Activated CD4-positive, CD25-positive, alpha-beta regulatory T cell treated with anti-CD3 and anti-CD28 coated beads, Interleukin-2, amount 50 U/mL, for 72 hours (primary cell): ENCODE results near the gene CEMIP.

Source experiments
- DNase-seq: peaks from one replicate; pipeline ENCODE4 v3.0.0; 2021

CEMIP gene, protein sequence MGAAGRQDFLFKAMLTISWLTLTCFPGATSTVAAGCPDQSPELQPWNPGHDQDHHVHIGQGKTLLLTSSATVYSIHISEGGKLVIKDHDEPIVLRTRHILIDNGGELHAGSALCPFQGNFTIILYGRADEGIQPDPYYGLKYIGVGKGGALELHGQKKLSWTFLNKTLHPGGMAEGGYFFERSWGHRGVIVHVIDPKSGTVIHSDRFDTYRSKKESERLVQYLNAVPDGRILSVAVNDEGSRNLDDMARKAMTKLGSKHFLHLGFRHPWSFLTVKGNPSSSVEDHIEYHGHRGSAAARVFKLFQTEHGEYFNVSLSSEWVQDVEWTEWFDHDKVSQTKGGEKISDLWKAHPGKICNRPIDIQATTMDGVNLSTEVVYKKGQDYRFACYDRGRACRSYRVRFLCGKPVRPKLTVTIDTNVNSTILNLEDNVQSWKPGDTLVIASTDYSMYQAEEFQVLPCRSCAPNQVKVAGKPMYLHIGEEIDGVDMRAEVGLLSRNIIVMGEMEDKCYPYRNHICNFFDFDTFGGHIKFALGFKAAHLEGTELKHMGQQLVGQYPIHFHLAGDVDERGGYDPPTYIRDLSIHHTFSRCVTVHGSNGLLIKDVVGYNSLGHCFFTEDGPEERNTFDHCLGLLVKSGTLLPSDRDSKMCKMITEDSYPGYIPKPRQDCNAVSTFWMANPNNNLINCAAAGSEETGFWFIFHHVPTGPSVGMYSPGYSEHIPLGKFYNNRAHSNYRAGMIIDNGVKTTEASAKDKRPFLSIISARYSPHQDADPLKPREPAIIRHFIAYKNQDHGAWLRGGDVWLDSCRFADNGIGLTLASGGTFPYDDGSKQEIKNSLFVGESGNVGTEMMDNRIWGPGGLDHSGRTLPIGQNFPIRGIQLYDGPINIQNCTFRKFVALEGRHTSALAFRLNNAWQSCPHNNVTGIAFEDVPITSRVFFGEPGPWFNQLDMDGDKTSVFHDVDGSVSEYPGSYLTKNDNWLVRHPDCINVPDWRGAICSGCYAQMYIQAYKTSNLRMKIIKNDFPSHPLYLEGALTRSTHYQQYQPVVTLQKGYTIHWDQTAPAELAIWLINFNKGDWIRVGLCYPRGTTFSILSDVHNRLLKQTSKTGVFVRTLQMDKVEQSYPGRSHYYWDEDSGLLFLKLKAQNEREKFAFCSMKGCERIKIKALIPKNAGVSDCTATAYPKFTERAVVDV (N-terminal part only)

DNA sequence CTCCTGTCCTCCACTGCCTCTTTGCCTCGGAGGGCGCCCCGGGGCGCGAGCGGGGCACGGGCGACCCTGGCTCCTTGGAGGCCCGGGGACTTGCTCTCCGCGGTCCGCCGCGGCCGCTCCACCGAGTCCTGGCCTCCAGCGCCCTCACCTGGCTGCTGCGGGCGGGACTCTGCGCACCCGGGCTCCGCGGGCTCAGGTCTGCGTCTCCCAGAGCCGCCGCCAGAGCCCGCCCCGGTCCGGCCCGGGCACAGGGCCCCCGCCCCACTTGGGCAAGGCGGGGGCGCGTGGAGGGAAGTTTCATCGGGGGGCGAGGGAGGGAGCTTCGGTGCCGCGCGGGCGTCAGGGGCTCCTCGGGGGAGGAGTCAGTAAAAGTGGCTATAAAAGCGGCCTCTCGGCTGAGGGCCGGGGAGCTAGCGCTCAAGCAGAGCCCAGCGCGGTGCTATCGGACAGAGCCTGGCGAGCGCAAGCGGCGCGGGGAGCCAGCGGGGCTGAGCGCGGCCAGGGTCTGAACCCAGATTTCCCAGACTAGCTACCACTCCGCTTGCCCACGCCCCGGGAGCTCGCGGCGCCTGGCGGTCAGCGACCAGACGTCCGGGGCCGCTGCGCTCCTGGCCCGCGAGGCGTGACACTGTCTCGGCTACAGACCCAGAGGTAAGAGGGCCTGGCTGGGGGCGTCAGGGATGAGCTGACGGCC, at the start of gene CEMIP:
Gene CEMIP (plus strand): TSS at position 407 of the 694 bp plus-strand sequence. CDS start 94,510 bp downstream, outside the sequence.
- peak; percentile 56 for DNase-seq

DNA sequence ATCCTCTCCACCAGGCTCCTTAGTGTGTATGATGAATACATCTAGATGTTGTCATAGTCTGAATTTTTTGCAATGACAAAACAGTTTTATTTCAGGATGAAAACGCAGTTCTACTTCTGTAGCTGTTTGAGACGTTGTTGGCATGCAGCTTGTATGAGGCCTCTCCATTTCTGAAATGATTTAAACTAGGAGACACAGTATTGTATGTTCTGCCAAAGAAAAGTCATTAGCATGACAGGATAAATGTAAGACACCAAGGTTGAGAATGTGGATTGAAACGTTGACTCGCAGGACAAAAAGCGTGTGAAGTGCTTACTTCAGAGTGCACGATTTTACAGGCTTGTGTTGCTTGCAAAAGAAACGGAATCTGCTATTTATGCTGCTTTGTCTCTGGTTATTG, 48.8 kb upstream of the CEMIP start:
- no peak for DNase-seq

DNA sequence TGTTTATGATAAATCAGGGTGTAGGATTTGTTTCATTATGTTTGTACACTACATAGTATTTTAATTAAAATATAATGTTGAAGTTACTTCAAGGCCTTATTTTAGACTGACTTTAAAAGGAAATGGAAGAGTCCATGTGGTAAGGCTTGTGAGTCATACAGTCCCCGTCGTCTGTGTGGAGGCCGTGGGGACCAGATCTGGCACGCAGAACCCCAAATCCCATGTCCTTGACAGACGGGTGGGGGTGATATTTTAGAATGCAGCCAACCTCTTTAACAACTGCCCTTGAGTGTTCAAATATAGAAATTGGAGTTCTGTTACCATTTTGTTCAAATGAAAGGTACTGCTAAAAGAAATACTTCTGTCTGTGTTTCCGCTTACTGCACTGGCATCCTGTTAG, 48.2 kb upstream of the CEMIP start:
- no peak for DNase-seq

DNA sequence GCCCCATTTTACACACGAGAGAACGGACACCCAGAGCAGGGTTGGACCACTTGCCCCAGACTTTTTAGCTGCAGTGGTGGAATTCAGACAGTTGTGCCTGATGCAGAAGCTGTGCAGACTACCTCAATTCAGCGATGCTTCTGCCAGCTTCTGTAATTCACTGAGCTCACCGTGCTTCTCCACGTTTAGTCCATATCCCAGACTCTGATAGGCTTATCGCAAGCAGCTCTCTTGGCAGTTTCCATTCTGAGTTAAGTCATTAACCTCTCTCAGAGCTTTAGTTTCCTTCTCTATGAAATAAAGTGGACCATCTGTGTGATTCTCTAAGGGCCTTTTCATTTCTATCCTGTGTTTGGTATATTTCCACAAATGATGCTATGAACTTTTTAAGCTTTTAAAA, 47.0 kb upstream of the CEMIP start:
- DNase-seq = no peak

DNA sequence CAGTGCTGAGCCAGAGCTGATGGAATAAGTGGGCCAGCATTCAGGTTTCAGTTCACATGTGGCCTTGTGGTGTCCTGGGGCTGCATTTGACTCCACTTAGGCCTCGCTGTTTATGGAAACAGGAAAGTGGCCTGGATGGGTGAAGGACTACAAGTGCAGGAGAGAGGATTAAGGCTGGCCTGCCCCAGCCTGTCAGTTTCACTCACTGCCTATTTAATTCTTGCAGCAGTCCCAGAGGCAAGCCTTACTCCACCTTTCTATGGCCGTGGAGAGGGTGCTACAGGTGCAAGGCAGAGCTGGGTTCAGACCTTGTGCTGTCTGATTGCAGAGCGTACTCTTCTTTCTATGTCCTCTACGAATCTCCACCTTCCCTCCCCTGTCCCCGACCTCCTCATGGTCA, 46.4 kb upstream of the CEMIP start:
- DNase-seq = no peak

DNA sequence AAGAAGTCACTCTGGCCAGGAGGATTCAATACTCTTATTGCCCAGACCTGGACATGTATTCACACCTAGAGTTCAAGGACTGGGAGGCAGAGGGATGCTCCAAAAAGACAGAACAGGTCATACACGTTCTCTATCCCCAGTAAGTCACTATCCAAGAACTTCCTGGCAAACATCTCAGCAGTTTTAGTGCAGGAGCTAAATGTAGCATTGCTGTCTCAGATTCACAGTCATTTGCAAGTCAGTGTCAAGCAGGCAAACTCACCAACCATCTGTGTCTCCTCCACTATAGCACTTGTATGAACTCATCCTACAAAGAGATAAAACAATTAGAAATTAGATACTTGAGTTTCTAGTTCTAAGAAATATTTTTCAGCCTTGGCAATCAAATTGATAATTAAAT, 45.7 kb upstream of the CEMIP start:
- no peak for DNase-seq

DNA sequence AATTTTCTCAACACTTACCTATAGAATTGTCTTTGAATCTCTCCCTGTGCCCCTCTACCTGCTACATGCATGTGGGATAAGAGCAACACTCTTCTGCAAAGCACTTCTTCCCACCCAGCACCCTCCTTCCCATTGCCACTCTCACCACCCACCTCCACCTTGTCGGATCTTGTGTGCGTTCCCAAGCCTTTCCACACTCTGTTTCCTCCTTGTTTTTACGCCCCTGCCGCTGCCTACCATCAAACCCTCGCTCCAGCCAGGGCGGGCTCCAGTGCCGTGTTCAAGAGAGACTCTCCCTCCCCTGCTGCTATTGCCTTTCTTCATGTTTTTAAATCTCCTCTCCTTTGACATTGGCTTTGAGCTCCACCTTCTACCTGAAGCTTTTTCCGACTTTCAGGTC, 43.8 kb upstream of the CEMIP start:
- DNase-seq = no peak

DNA sequence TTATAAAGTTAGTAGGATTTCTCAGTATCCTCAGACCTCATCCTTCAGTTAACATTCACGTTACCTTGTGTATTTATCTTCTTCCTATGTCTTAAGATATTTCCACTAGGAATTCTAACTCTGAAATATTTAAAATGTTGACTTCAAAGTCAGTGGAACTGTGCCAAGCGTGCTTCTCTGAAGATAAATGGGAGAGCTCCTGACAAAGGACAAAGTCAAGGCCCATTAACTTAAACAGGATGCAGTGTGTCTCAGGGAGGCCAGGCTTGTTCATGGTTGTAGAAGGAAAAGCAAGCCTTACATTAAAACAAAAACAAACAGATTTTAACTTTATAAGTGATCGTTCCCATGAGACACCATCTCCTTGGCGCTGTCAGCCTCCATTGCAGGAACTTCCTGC, 42.6 kb upstream of the CEMIP start:
- no peak for DNase-seq

DNA sequence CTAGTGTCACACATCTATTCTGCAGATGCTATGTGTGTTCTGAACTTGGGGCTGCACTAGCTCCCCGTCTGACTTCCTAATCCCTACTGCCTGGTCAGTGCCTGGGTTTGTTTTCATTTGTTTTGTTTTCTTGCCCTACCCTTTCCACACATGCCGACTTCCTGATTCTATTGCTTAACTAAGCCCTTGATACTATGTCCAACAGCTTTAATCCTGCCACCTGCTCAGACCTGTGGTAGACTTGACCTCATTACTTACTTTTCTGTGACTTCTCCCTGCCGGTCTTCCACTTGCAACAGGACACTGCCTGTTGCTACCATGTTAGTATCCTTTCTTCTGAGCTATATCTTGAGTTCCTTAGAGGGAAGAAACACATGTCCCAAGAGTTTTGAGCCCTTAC, 39.3 kb upstream of the CEMIP start:
- DNase-seq = no peak

DNA sequence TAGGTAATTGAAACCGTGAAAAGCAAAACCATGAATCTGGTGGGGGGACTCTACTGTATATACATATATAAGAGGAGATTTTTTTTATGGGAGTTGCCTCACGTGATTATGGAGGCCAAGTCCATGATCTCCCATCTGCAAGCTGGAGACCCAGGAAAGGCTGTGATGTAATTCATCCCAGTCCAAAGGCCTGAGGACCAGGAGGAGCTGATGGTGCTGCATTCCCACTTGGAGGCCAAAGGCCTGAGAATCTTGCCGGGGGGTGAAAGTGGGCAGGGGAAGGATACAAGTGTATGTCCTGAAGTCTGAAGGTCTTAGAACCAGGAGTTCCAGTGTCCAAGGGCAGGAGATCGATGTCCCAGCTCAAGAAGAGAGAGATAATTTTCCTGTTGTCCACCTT, 37.1 kb upstream of the CEMIP start:
- DNase-seq = no peak

DNA sequence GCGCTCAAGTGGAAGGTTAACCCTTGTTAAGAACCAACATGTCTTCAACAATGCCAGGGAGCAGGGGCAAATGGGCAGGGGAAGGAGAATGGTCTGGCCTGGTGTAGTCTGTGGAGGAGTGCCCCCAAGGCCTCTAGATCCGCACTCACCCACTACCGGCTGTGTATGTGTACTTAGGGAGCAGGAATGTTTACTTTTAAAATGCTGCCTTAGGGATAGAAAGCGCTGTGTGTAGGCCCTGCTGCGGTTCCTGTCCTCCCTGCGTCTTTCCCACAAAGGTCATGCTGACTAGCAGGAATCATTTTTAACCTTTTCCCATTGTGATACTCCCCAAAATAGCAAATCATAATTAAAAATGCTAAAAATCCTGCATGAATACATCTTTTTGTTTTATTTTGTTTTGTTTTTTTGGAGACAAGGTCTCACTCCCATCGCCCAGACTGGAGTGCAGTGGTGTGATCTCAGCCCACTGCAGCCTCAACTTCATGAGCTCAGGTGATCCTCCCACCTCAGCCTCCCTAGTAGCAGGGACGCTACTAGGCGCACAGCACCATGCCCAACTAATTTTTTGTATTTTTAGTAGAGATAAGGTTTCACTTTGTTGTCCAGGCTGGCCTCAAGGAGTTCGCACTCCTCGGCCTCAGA, 35.9 kb upstream of the CEMIP start:
- DNase-seq = no peak

DNA sequence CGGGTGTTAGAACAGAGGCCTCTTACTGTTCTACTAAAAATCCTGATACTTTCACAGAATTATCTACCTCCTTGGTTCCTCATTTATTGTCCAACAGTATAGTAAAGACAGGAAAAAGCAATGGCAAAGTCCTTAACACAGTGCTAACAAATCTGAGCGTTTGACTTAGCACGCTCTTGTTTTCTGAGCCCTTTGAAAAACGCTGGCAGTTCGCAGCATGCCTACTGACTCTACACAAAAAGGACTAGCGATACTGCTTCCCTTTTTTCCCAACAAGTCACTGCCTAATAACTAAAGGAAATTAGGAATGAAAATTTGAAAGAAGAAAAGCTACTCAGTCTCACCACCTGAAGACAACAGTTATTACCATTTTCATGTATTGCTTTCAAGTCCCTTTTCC, 34.8 kb upstream of the CEMIP start:
- no peak for DNase-seq

DNA sequence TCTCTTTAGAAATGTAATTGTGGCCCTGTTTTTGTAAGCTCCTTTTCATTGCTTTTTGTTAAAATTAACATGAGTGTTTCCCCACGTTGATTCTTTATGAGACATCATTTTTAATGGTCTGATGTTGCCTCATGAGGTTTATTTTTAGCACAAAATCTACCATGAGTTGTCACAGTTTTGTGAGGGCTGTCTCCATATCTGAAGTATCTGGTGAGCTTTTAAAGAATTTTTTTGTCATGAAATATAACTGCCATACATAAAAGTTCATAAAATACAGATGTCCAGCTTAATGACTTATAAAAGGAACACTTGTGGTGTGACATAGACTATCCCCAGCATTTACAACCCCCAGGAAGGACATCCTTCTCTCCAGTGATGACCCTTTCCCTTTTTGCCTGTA, 34.3 kb upstream of the CEMIP start:
- DNase-seq = no peak

DNA sequence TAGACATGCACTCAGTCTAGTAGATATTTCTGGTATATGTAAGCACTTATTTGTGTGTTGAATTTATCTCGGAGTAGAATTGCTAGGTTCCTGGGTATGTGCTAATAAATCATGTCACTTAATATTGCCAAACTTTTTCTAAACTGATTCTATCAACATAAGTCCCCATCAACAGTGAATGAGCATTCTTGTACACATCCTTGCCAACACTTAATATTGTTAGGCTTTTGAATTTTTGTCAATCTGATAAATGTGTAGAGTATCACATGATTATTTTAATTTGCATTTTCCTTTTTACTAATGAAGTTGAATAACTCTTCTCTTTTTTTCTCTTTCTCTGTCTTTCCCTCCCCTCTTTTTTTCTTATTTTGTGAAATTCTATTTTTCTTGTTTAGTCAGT, 33.3 kb upstream of the CEMIP start:
- no peak for DNase-seq

DNA sequence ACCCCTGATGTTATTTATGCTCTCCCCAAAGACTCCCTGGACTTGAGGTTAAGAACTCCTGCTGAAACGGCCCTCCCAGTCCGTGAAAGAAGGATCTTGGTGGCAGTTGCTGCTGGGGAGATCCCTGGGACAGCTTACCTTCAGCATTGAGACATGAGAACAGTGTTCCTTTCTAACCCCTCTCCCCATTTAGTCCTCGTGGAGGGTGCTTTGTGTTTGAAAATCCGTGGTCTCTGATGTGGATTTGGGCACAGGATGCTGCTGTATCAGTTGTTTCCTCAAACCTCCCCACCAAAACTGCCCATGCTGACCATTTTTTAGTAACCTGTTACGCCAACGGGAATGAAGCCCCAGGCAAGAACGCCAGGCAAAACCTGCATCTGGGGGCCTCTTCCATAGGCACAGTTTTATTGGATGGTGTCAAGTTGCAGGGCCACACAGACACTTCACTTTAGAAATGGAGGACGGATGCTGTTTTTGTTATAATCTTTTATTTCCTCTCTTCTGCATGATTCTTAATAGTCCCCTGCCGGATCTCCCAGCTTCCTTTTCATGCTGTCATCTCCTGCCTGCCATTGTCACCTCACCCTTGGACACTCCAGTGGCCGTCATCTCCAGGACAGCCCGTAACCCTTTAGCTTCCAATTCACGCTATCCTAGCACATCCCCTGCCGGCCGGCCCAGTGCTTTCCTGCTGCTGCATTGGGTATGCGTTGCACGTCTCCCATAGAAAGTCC, 31.7 kb upstream of the CEMIP start:
- no peak for DNase-seq

DNA sequence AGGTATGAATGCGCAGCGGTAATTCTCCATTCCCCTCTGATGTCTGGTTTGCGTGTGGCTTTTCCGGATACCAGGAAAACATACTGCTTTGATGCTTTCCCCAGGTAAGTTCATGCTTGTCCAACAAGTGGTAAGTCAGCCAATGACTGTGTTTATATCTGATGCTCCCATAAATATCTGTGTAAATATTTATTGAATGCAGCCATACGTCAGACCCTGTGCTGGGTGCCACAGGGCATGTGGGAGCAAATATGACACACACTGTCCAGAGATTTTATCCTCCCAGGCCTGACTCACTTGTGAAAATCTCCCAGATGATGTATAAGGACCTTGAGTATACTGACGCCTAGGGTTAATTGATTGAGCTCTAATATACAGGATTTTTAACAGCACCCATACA, 29.6 kb upstream of the CEMIP start:
- no peak for DNase-seq

DNA sequence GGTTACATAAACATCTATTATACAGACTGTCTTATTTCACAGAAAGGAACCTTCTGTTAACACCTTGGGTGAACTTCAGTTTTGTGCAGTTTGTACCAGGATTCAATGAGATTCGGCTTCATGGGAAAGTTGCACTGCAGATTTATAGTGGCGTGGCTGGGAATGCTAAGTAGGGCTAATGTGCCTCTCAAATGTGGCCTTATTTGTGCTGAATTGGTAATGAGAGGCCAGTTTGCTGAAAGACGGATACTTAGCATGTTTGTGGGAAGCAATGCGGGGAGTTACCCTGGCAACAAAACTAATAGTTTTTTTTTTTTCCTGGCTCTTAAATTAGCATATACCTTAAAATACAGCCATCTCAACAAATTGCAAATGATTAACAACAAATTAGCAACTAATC, 28.6 kb upstream of the CEMIP start:
- DNase-seq = no peak

DNA sequence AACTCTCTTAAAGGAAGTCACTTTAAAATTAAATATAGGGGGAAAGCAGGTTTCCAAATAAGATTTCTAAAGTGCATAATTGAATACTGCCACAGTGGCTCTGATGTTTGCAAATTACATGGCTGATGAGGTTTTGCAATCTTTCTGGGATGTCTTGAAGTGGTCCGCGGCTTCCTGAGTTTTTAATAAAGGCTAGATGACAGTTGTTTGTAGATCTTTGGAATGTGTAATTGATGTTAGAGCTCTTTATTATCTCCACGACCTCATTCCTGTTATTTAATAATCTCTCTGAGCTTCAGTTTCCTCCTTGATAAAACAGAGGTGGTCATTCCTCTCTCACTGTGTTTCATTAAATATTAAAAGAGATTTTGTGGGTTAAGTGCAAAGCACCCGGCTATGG, 27.0 kb upstream of the CEMIP start:
- DNase-seq = no peak

DNA sequence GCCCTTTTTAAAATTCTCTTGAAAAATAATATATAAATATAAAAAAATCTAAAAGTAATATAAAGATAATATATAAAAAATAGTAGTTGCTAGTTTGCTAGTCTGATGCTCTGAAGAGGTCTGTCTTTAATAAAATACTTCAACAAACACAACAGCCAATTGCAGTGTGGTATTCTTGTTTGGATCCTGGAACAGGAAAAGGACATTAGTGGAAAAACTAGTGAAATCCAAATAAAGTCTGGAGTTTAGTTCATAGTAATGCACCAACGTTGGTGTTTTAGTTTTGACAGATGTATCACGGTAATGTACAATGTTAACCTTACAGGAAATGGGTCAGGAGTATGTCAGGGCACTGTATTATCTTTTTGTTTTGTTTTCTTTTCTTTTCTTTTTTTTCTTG, 26.0 kb upstream of the CEMIP start:
- no peak for DNase-seq

DNA sequence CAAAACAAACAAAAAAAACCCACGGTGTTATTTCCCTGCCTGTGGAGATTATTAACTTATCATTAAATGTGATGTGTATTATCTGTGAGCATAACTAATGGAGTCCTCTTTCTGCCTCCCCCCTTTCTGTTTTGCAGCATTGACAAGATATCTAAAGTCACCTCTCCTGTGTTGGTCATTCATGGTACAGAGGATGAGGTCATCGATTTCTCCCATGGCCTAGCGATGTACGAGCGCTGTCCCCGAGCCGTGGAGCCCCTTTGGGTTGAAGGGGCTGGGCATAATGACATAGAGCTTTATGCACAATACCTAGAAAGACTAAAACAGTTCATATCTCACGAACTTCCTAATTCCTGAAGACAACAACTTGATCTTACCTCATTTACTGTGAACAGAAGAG, 25.2 kb upstream of the CEMIP start:
- DNase-seq = no peak

DNA sequence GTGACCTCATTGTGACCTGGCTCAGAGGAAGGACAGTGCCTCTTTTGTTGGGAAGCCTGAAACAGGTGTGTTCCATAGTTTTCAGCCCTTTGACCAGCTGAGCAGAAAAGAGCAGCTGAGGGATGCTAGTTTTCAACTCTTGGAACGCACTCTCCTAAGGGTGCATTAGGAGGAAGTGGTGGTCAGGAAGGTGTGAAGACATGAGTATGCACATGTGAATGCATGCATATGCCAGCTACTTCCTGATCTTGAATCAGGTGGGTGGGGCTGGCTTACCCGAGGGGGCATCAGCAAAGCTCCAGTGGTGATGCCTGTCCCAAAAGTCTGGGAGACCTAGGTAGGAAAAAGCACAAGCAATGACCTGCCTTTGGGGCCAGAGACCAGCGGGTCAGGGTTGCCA, 23.3 kb upstream of the CEMIP start:
- no peak for DNase-seq
